ENCODE results near the gene SRPX.

GRCh38 chrX:38249965-38250364, 29.3 kb upstream of the SRPX start:
- TF ChIP-seq CTCF (conservative IDR thresholded peaks at IDR 0.05) (no peak), ZFX (IDR thresholded peaks at IDR 0.05) (no peak)
